Measurements from ENCODE around the gene SBNO2.

GRCh38 chr19:1108291-1109031 is 65.6 kb downstream of the SBNO2 start:
- no peak for TF ChIP-seq EZH2 (IDR thresholded peaks at IDR 0.05; ENCODE audit: borderline replicate concordance, insufficient read depth, low read depth, low read length, poor library complexity, severe bottlenecking)
- TF ChIP-seq, protein P1, sequence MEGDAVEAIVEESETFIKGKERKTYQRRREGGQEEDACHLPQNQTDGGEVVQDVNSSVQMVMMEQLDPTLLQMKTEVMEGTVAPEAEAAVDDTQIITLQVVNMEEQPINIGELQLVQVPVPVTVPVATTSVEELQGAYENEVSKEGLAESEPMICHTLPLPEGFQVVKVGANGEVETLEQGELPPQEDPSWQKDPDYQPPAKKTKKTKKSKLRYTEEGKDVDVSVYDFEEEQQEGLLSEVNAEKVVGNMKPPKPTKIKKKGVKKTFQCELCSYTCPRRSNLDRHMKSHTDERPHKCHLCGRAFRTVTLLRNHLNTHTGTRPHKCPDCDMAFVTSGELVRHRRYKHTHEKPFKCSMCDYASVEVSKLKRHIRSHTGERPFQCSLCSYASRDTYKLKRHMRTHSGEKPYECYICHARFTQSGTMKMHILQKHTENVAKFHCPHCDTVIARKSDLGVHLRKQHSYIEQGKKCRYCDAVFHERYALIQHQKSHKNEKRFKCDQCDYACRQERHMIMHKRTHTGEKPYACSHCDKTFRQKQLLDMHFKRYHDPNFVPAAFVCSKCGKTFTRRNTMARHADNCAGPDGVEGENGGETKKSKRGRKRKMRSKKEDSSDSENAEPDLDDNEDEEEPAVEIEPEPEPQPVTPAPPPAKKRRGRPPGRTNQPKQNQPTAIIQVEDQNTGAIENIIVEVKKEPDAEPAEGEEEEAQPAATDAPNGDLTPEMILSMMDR (IDR thresholded peaks at IDR 0.05), result no peak
